Measurements from ENCODE around the gene MYO18A.

DNA sequence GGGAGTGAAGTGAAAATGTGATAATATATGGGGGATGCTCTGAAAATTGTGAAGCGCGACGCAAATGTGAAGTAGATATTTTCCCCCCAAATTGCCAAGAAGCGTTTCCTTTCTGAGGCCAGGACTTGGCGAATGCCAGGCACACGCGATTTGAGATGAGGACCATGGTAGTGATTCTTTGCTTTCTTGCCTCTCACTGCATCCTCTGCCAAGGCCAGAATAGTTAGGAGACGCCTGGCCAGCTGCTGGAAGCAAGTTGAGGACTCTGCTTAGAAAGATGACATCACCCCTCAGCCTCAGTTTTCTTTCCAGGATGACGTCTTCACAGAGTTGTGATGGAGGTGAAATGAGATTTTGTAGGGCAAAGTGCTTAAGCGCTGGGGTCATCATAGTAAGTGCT is 111.4 kb downstream of the MYO18A start:
- TF ChIP-seq, protein P1, sequence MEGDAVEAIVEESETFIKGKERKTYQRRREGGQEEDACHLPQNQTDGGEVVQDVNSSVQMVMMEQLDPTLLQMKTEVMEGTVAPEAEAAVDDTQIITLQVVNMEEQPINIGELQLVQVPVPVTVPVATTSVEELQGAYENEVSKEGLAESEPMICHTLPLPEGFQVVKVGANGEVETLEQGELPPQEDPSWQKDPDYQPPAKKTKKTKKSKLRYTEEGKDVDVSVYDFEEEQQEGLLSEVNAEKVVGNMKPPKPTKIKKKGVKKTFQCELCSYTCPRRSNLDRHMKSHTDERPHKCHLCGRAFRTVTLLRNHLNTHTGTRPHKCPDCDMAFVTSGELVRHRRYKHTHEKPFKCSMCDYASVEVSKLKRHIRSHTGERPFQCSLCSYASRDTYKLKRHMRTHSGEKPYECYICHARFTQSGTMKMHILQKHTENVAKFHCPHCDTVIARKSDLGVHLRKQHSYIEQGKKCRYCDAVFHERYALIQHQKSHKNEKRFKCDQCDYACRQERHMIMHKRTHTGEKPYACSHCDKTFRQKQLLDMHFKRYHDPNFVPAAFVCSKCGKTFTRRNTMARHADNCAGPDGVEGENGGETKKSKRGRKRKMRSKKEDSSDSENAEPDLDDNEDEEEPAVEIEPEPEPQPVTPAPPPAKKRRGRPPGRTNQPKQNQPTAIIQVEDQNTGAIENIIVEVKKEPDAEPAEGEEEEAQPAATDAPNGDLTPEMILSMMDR (IDR thresholded peaks at IDR 0.05; ENCODE audit: insufficient read depth, low read length), result no peak
- no peak for TF ChIP-seq GABPA (IDR thresholded peaks at IDR 0.05; ENCODE audit: low read depth)
- no peak for TF ChIP-seq SPI1 (IDR thresholded peaks at IDR 0.05; ENCODE audit: borderline replicate concordance, low read depth)
